Measurements from ENCODE around the gene ASIC4.

Gene ASIC4

DNA sequence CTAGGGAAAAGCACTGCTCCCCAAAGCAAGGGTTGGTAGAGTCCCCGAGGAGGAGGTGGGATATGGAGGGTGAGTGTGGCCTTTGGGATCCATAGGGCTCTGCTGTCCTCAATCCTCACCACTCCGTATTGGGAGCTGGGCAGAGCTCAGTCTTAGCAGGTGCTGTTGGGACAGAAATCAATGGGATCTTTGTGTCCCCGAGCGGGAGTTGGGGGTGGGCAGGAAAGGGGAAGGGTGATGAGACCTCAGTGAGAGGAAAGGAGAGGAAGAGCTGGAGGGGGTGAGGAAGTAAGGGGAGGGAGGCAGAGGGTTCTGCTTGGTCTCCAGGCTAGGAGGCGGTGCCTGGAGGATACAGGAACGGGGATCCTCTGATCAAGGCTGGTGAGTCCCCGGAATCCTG is 2.6 kb downstream of the ASIC4 start:
- no peak for DNase-seq

DNA sequence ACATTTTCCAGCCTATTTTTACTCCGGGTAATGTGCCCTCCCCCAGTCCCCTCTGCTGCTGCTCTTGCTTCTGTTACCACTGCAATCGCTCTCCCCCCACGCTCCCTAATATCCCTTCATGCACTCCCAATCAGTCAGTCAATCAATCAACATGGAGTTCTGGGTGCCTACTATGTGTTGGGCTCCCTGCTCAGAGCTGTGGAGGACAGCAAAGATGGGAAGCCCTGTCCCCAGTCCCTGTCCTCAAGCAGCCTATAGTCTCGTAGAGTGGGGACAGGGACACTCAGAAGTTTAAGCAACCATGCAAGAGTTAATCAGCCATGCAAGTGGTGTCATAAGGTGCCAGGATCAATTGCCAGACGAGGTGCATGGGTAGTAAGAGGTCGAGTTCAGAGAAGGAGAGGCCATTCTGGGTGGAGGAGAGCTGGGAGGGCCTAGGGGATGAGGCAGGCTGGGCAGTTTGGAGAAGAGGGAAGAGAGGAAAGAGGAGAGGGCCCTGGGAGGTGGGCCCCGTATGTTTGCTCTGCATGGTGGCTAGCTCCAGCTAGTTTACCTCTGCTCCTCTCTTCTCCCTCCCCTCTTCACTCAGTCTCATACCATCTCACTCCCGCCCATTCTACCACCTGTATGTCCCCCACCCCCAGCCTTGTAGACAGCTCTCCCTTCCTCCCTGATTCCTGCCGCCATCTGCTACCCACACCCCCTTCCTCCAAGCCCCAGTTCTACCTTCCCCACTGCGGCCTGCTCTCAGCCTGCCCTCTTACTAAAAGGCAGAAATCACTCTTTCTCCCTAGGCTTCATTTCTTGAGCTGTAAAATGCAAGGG is 3.9 kb downstream of the ASIC4 start:
- no peak for DNase-seq

DNA sequence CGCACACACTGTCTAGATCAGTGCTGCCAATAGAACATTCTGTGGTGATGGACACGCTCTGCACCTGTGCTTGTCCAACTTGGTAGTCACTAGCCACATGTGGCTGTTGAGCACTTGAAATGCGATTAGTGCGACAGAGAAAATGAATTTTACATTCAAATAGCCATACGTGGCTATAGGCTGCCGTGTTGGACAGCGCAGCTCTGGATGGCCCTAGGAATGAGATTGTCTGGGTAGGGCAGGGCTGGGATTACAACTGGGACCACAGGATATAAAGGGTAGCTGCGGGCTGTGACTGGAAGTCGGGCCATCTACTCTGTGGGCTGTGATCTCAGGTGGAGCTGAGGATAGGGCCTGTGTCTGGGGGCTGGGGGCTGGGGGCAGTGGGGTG is 5.2 kb downstream of the ASIC4 start:
- DNase-seq: no peak

DNA sequence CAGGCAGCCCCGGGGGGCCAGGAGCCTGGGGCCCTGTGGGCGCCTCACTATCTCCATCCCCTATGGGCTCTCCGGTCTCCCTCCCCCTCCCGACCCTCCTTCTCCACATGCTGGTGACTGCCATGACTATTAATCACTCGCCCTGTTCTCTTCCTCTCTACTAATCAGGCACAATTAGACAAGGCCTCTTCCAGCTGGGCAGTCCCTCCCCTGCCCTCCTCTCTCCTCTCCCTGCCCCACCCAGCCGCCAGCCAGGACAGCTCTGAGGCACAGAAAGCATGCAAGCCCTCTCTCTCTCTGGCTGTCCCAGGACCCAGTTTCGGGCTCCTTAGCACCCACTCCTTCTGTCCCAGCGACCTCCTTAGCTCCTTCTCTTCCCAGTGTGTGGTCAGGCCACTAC is 5.8 kb downstream of the ASIC4 start:
- no peak for DNase-seq

DNA sequence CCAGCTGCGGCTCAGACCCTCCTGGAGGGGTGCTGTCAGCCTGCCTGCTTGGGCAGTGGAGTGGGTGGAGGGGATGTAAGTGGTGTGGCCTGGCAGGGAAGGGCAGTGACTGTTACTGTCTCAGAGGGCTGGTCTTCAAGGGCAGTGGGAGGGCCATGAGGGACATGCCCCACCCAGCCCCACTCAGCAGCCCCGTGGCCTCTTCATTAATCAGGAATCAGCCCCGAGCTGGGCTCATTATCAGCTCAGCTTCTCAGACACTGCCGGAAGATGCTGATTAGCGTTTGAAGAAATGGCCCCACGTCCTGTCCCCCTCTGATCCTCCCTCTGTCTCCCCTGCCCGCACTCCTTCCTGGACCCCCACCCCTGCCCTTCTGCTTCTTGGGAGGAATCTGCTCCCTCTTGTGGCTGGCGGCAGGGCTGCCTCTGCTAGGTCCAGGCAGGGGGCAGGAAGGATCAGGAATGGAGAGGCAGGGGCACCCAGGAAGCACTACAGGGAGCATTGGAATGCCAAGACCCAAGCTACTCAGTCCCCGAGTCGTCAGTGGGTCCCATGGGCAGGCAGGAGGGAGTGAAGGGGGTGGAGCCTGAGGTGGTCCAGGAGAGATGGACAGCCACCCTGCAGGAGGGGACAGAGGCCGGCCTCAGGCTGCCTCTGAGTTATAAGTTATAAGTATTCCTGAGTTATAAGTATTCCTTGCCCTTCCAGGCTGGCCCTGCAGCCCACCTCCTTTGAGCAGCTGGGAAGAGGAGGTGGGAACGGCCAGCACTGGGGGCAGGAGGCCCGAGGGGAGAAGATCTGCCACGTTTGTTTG is 7.0 kb downstream of the ASIC4 start:
- DNase-seq: no peak

DNA sequence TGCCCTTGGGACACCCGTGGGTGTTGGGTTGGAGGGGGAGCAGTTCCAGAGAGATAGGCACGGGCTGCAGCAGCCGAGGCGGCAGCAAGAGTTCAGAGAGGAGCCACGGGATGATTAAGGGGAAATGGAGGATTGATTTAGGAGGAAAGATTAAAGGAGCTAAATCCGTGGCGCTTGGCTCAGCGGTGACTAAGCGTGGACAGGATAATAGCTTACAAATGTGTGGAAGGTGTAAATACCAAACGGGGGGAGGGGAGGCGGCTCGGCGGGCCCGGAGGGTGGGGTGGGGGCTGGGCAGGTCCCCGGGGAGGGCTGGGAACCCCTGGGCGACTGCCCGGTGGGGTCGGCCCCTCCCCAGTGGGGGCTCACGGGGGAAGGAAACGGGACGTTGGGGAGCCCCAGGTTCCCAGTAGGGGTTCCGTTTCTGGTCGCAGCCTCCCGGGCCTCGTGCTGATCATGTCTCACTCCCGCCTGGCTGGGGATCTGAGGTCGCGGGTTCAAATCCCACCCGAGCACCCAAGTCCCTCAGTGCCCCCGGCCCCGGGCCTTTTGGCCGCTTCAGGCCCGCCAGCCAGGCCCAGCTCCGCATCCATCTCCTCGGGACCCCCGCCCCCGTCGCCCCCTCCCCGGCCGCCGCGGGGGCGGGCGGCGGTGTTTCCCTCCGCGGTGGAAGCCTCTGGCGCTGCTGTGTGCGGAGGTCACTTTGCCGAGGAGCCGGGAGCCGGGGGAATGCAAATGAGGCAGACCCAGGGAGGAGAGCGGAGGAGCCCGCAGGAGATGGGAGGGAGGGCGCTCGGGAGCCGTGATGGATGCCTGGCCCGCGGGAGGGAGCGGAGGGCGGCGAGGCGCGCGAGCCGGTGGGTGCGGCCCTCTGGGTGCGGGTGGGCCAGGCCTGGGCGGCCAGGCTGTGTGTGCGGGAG is 8.1 kb downstream of the ASIC4 start:
- no peak for DNase-seq

DNA sequence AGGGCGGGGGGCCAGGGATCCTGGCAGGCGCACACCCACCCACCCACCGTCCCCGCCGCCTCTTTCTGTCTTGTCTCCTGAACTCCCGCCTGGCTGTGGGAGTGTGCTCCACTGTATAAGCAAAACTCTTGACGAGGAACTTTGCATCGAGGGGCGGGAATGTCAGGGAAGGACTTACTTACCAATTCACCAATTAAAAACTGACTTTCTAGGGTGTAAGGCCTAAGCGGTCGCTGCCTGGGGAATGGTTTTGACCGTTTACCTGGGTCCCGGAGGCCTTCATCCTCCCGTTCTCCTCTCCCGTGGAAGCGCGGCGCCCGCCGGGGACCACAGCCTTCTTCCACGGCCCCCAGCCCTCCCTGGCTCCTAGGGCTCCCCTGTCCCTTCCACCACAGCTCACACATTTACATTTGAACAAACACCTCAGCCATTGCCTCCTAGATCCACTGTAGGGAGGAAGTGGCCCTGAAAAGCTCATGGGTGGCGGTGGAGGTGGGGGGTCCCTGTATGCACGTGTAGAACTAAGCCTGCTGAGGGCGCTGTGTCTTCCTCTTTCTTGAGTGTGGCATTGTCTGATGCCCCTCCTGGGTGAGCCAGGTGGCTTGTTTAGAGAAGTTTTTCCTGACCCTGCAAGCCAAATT is 8.9 kb downstream of the ASIC4 start:
- DNase-seq: no peak

DNA sequence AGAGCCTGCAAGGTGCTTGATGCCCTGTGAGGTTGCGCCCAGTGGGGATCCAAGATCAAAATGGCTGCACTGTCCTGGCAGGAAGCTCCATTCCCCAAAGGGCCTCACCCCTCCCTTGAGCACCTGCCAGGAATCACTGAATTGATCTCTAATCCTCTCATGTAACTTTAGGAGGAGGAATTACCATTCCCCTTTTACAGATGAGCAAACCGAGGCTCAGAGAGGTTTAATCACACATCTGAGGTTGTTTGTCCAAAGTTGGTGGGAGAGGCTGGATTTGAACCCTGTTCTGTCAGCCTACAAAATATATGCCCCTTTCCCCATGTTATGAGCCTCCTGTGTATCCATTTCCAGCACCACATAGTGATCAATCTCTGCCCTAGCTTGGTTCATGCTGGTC is 10.5 kb downstream of the ASIC4 start:
- DNase-seq: no peak

DNA sequence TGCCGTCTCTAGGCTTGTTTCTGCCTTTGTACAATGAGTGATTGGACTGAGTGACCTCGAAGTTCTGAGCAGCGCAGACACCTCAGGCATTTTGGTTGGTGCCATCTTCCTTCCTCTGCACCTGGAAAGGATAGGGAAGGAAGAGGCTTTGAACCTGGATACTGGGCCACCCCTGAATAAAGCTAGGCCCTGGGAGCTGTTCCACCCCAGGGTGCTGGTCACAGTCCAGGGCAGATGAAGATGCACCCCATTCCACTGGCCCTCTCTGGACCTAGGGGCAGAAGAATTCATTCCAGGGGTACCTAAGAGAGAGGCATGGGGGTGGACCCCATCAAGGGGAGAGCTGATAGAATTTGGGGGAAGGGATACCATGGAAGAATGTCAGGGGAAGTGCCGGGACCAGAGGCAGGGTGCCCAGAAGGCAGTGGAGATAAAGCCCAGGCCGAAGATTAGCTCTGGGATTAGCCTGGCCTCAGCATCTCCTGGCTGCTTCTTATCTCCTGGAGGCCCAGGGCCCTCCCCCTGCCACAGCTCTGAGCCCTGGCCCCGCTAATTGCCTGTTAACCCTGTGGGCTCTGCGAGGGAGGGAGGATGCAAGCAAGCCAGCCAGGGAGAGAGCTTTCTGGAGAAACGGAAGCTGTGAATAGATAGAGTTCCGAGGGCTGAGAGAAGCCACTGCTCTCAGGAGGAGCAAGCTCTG is 11.4 kb downstream of the ASIC4 start:
- DNase-seq: no peak

DNA sequence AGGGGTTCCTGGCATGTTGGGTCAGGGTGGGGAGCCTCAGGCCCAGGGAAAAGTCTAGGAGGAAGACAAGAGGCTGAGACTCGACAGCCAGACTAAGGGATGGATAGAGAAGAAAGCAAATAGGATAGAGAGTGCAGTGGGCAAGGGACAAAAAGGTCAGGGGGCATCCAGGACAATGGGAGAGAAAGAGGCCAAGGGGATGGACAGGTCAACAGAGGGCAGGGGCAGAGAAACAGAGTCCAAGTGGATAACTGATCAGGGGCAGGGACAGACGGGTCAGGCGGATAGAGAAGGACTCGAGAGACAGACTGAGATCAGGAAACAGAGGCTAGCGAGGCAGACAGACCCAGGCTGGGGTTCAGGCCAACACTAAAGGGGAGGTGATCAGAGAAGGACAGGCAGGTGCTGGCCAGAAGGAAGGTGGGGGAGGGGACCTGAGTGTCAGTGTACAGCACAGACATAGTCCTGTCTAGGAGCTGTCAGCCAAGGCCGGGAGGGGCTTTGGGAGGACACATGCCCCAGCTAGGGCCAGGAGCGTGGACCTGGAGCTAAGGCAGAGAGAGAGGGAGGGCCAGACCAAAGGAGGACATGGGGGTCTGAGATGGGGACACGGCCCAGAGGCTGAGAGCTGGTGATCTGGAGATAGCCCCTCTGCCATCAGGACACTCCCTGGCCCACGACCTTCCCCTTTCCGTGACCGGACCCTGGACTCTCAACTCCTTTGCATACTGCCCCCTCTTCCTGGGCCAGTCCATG is 12.2 kb downstream of the ASIC4 start:
- DNase-seq: no peak

DNA sequence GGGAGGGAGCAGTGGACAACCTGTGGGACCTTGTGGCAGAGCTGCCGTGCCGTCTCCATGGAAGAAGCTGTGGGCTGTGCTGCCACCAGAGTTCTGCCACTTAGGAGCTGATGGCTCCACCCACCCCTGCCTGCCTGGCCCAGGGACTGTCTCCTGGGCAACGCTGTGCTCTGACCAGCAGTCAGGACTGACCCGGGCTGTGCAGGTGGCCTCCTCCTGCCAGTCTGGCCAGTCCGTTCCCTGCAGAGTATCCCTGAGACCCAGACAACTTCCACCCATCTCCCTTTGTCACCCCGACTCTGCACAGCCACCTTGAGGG is 12.8 kb downstream of the ASIC4 start:
- no peak for DNase-seq

DNA sequence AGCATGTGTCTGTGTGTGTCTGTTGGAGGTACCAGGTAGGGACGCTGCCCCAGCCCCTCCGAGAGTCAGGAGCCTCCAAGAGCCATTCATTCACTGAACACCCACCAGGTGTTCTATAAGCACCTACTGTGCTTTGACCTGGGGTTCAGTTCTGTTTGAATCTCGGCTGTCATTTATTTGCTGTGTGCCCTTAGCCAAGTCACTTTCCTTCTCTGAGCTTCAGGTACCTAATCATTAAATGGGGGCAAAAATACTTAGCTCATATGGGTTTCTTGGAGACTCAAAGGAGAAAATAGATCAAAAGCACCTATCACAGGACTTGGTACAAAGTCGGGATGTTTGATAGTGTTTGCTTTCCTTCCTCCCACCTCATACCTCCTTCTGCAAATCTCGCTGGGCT is 13.2 kb downstream of the ASIC4 start:
- no peak for DNase-seq

DNA sequence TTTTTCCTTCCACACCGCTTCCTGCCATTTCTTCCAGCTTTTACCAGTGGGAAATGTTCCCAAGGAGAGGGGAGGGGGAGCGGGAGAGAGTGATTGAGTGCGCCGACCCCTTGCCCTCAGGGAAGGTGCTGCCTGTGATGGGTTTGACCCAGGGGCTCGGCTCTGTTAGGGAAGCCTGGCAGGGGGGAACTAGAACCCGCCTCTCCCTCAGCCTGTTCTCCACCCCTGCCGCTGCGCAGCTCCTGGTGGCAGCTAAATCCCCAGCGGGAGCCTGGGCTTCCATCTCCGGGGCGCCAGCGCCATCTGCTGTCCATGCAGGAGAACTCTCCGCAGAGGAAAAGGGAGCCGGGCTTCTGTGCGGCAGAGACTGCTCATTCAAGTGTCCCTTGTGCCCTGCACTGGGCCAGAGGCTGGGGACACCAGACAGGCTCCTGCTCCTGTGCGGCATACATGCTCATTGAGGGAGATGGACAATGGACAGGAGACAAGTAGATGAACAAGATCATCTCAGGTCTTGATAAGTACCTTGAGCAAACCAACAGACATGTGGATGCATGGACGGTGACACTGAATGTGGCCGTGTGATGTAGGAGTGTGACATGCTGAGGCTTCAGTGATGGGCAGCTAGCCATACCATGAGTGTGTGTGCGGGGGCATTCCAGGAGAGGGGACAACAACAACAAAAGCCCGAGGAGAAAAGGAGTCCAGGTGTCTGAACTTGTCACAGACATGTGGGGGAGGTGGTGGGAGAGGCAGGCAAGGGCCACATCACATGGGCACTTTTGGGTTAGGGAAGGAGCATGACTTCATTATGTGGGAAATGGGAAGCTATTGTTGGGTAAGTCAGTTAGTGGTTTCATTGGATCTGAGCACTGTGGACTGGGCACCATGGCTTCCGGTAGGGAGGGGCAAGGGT is 16.0 kb downstream of the ASIC4 start:
- DNase-seq: peak; percentile 89

DNA sequence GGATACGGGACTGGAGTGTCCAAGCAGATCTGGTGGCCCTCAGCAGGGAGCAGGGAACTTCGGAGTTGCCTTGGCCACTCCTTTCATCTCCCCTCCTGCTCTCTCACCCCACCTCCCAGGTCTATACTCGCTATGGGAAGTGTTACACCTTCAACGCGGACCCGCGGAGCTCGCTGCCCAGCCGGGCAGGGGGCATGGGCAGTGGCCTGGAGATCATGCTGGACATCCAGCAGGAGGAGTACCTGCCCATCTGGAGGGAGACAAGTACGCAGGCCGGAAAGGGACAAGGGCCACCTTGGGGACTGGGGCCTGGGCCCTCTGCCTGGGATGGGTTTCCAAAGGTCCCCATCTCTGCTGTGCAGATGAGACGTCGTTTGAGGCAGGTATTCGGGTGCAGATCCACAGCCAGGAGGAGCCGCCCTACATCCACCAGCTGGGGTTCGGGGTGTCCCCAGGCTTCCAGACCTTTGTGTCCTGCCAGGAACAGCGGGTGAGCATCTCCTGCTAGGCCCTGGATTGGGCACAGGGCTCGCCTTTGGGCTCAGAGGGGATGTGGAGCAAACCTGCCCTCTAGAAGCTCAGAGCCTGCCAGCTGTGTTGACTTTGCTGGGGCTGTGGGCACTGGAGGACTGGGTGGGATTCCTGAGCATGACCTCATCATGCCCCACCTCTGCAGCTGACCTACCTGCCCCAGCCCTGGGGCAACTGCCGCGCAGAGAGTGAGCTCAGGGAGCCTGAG is 17.5 kb downstream of the ASIC4 start:
- DNase-seq: no peak

DNA sequence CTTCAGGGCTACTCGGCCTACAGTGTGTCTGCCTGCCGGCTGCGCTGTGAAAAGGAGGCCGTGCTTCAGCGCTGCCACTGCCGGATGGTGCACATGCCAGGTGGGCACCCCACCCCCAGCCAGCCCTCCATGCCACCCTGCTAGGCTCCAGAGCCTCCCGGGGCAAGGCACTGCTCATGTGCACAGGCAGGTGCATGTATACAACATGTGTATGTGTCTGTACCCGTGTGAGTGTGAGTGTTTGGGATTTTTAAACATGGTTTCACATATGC is 18.0 kb downstream of the ASIC4 start:
- DNase-seq: no peak

DNA sequence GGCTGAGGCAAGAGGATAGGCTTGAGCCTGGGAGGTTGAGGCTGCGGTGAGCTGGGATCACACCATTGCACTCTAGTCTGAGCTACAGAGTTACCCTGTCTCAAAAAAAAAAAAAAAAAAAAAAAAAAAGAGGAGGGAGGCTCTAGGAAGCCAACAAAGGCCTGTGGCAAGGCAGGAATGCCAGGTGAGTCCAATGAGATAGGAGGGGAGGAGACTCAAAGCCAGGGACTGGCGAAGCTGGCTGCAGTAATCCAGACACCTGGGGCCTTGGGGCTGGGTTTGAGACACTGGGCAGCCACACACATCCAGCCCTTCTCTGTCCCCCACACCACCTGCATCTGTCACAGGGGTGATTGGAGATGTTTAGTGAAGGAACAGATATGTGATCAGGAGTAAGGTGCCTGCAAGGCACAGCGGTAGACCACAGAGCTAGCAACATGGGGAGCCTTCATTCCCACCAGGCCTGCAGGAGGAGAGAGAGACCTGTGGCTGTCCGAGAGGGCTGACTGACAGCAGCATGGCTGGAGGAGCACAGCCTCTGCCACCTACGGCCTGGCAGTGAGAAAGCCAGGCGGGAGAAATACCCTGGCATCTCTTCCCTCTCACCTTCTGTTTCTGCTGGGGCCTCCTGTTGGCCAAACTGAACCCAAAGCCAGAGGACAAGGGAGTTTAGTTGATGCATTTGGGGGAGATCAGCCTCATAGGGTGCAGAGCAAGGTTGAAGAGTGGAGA is 19.8 kb downstream of the ASIC4 start:
- DNase-seq: no peak

DNA sequence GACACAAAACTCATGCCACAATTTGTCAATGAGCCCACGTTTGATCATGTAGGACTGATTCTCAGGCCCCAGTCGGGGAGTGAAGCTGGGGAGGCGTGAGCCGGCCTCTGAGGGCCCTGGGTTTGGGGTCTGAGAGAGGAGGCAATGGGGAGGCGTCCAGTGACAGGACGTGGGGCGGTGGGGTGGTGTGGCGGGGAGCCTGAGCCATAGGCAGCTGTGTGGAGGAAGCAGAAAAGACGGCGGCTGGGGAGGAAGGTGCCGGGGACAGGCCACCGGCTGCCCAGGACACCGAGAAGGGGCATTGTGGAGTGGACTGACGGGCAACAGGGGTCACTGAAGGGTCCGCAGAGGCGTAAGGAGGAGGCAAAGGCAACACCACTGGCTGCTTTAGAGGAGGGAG is 22.1 kb downstream of the ASIC4 start:
- DNase-seq: no peak

DNA sequence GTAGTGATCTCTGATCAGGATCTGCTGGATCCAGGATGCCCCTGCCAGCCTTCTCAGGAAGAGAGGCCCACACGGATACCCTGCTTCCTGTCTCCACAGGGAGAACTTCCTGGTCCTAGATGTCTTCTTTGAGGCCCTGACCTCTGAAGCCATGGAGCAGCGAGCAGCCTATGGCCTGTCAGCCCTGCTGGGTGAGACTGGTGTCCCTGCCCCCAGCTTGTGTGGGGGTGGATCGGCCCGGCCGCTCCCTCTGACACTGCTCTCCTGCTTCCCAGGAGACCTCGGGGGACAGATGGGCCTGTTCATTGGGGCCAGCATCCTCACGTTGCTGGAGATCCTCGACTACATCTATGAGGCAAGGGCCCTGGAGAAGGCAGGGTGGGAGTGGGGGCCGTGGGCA is 22.7 kb downstream of the ASIC4 start:
- DNase-seq: no peak
